ENCODE results near the gene AGBL3.

GRCh38 chr7:135181929-135182678, 195.8 kb downstream of the AGBL3 start:
- TF ChIP-seq EP300 (IDR thresholded peaks at IDR 0.05), result no peak
- TF ChIP-seq CTCF (IDR thresholded peaks at IDR 0.05), result no peak
- TF ChIP-seq POLR2AphosphoS5 (IDR thresholded peaks at IDR 0.05), result no peak
- no peak for TF ChIP-seq POLR2A (IDR thresholded peaks at IDR 0.05)

Data from suprapubic skin (tissue), 4 donors.